Upper lobe of left lung (tissue), 4 donors: ENCODE results near the gene BFSP2.

Source experiments
- EP300 ChIP-seq, 4 donors: sonication (generic); formaldehyde crosslinking; IDR thresholded peaks; one replicate each; pipeline ENCODE4 v1.5.1; 2017; ENCODE audit warnings: antibody characterized with exemption in 4 of 4, control low read depth in 2 of 4
- POLR2A ChIP-seq, 4 donors: fragments of 450-650 bp; IDR thresholded peaks; one replicate each; pipeline ENCODE4 v1.5.1; 2016 to 2017; ENCODE audit warnings: antibody characterized with exemption in 4 of 4, mild to moderate bottlenecking in 2 of 4
- TF ChIP-seq, protein P1 (sequence below), 6 experiments: fragments of 450-650 bp in 4 of 6; fragments of 200-600 bp in 2 of 6; sonication (generic) in 2 of 6; IDR thresholded peaks; one replicate each; pipeline ENCODE4 v1.5.1; 2016 to 2019; ENCODE audit warnings: antibody characterized with exemption in 6 of 6

DNA sequence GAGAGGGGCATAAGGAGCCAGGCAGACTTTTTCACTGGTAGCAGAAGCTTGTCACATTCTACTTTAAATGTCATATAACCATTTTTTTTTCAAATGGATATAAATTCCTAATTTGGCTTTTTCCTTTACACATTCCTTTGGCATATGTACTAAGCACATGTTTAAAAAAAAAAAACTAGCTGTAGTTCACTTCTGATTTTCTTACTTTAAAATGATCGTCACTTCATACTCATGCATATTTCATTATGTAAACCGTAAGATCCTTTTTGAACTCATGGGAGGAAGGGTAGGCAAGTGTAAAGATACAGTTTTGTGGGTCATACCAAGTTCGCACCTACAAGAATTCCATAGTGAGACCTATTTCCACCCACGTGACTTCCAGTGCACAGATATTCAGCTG, 45.1 kb upstream of the BFSP2 start:
- TF ChIP-seq POLR2A (IDR thresholded peaks at IDR 0.05) (no peak), EP300 (IDR thresholded peaks at IDR 0.05) (no peak)
- TF ChIP-seq, protein P1, sequence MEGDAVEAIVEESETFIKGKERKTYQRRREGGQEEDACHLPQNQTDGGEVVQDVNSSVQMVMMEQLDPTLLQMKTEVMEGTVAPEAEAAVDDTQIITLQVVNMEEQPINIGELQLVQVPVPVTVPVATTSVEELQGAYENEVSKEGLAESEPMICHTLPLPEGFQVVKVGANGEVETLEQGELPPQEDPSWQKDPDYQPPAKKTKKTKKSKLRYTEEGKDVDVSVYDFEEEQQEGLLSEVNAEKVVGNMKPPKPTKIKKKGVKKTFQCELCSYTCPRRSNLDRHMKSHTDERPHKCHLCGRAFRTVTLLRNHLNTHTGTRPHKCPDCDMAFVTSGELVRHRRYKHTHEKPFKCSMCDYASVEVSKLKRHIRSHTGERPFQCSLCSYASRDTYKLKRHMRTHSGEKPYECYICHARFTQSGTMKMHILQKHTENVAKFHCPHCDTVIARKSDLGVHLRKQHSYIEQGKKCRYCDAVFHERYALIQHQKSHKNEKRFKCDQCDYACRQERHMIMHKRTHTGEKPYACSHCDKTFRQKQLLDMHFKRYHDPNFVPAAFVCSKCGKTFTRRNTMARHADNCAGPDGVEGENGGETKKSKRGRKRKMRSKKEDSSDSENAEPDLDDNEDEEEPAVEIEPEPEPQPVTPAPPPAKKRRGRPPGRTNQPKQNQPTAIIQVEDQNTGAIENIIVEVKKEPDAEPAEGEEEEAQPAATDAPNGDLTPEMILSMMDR (IDR thresholded peaks at IDR 0.05): no peak
